CD4-positive, alpha-beta T cell (primary cell): ENCODE data around the gene ISCU. TPM values are rescaled to one million over a fixed set of nuclear protein-coding genes. Genes with fewer than 3 reads are reported as not detected.

Experiments used
- ATAC-seq: fragments of 200-7000 bp; cut with Tn5 transposase; one replicate; pipeline ENCODE4 v1.10.0; 2022; ENCODE audit warnings: mild to moderate bottlenecking; ENCODE audit not compliant: poor library complexity
- CTCF ChIA-PET: fragments of 350-600 bp; sonication (Branson Sonifier 250); formaldehyde crosslinking; loops from one replicate; lab custom pipeline; 2021; ENCODE audit warnings: antibody characterized with exemption, inconsistent platforms; lab: Charles Lee
- POLR2A ChIA-PET: fragments of 350-600 bp; sonication (Branson Sonifier 250); formaldehyde crosslinking; loops from one replicate; lab custom pipeline; 2021; ENCODE audit warnings: antibody characterized with exemption, inconsistent platforms; lab: Charles Lee
- DNase-seq, 14 experiments: peaks; one replicate each; pipeline ENCODE4 v3.0.0-alpha.2; 2013 to 2020; ENCODE audit warnings: mixed read lengths in 2 of 14
- H3K27ac ChIP-seq, 2 donors: one replicate each; pipeline versions ENCODE4 v1.5.1 to v1.7.0; 2013; ENCODE audit warnings: low read length in 2 of 2, low read depth in 1 of 2, mild to moderate bottlenecking in 1 of 2
- H3K27me3 ChIP-seq, 2 experiments: 1 replicate in 1 of 2; 2 replicates in 1 of 2; pipeline versions ENCODE4 v1.6.1 to v1.7.0; 2013; ENCODE audit warnings: low read length in 2 of 2, control low read depth in 1 of 2, mild to moderate bottlenecking in 1 of 2, moderate library complexity in 1 of 2; ENCODE audit not compliant: insufficient read depth in 2 of 2, control insufficient read depth in 1 of 2
- H3K36me3 ChIP-seq: one replicate; pipeline ENCODE4 v1.6.1; 2013; ENCODE audit warnings: low read length, control low read depth; ENCODE audit not compliant: insufficient read depth
- H3K4me1 ChIP-seq: one replicate; pipeline ENCODE4 v1.6.1; 2013; ENCODE audit warnings: low read length, control low read depth; ENCODE audit not compliant: insufficient read depth
- H3K4me3 ChIP-seq: one replicate; pipeline ENCODE4 v1.5.1; 2013; ENCODE audit warnings: mild to moderate bottlenecking, low read length, moderate library complexity
- H3K9me3 ChIP-seq, 2 experiments: 1 replicate in 1 of 2; 2 replicates in 1 of 2; pipeline versions ENCODE4 v1.6.1 to v1.7.0; 2013; ENCODE audit warnings: low read length in 2 of 2, mild to moderate bottlenecking in 2 of 2, control low read depth in 1 of 2, moderate library complexity in 1 of 2; ENCODE audit not compliant: control insufficient read depth in 1 of 2, insufficient read depth in 1 of 2
- H3K27ac Mint-ChIP-seq: one replicate; pipeline ENCODE4 v1.8.0; 2020; ENCODE audit warnings: mixed read lengths
- H3K27me3 Mint-ChIP-seq: one replicate; pipeline ENCODE4 v1.8.0; 2021; ENCODE audit warnings: mixed read lengths
- H3K36me3 Mint-ChIP-seq: one replicate; pipeline ENCODE4 v1.8.0; 2021; ENCODE audit warnings: low read depth, mixed read lengths
- H3K4me1 Mint-ChIP-seq: one replicate; pipeline ENCODE4 v1.8.0; 2021; ENCODE audit warnings: low read depth, mixed read lengths
- H3K4me3 Mint-ChIP-seq: one replicate; pipeline ENCODE4 v1.8.0; 2020; ENCODE audit warnings: mild to moderate bottlenecking, mixed read lengths
- H3K9me3 Mint-ChIP-seq: one replicate; pipeline ENCODE4 v1.8.0; 2020; ENCODE audit warnings: mixed read lengths
- intact Hi-C, 2 experiments: fragments of 100-400 bp; cut with DNase I in 1 of 2; cut with micrococcal nuclease in 1 of 2; formaldehyde crosslinking; loops; one replicate each; pipeline versions ENCODE4 v1.15.1 to v1.9.0; 2023 to 2025; cut with DNase I, micrococcal nuclease
- total RNA-seq, 174 experiments: library from RNA in 2 of 174; stranded (reverse) in 2 of 174; gene quantifications; one replicate each; pipeline ENCODE4 v1.2.3 and lab custom pipeline; 2021 to 2026
- TF ChIP-seq, protein P1 (sequence below): fragments of 200-600 bp; IDR thresholded peaks from one replicate; pipeline ENCODE4 v1.8.0; 2022; ENCODE audit warnings: antibody characterized with exemption, mild to moderate bottlenecking

The ISCU gene
- total RNA-seq, 2 experiments from 2014 or later, result 269 to 270 TPM

DNA sequence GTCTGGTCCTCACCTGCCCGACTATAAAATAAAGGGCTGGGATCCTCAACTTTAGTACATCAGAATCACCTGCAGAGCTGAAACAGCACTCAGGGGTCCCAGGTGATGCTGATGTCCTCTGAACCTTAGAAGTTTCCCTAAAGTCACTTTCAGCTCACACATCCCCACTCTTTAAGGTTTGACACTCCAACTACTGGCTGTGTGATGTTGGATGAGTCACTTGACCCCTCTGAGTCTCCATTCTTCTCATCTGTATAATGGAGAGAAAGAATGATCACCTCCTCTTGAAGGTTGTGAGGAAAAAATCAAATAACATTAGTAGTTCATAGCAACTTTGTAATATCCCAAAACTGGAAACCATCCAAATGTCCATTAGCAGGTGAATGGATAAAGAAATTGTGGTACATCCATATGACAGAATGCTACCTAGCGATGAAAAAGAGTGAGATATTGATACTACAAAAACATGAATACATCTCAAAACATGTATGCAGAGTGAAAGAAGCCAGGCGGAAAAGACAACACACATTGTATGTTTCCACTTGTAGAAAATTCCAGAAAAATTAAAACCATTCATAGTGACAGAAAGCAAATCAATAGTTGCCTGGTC, 22.2 kb downstream of the ISCU start:
- Histone ChIP-seq H3K4me3 (no peak overlapping the region), H3K36me3 (no peaks in the 10 kb centered on the region), H3K4me1 (no peaks in the 10 kb centered on the region), H3K27me3 (no peaks in the 10 kb centered on the region), H3K9me3 (no peaks in the 10 kb centered on the region), H3K27ac (no peak overlapping the region)
- H3K9me3 Mint-ChIP-seq, result no peaks in the 10 kb centered on the region
- ChIA-PET CTCF (no interaction called here), POLR2A (no interaction called here)
- no peaks in the 10 kb centered on the region for H3K36me3 Mint-ChIP-seq
- intact Hi-C loops, result no loop called here
- ATAC-seq (no peak), DNase-seq (no peak)
- H3K4me1 Mint-ChIP-seq, result no peaks in the 10 kb centered on the region
- no peaks in the 10 kb centered on the region for H3K27me3 Mint-ChIP-seq
- H3K27ac Mint-ChIP-seq, result no peak overlapping the region
- TF ChIP-seq, protein P1, sequence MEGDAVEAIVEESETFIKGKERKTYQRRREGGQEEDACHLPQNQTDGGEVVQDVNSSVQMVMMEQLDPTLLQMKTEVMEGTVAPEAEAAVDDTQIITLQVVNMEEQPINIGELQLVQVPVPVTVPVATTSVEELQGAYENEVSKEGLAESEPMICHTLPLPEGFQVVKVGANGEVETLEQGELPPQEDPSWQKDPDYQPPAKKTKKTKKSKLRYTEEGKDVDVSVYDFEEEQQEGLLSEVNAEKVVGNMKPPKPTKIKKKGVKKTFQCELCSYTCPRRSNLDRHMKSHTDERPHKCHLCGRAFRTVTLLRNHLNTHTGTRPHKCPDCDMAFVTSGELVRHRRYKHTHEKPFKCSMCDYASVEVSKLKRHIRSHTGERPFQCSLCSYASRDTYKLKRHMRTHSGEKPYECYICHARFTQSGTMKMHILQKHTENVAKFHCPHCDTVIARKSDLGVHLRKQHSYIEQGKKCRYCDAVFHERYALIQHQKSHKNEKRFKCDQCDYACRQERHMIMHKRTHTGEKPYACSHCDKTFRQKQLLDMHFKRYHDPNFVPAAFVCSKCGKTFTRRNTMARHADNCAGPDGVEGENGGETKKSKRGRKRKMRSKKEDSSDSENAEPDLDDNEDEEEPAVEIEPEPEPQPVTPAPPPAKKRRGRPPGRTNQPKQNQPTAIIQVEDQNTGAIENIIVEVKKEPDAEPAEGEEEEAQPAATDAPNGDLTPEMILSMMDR, result no peak
- H3K4me3 Mint-ChIP-seq, result no peak overlapping the region

DNA sequence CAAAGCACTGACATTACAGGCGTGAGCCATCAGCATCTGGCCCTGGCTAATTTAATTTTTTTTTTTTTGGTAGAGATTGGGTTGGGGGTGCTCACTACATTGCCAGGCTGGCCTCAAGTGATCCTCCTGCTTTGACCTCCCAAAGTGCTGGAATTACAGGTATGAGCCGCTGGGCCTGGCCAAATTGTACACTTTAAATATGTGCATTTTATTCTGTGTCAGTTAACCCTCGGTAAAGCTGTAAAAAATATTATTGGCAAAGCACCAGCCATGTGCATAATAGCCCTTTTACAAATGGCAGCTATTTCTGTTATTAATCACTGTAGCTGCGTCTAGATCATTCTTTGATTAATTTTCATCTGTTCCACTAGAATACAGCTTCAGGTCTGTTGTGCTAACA, 23.5 kb downstream of the ISCU start:
- TF ChIP-seq, protein P1, result no peak
- Mint-ChIP-seq H3K9me3 (no peaks in the 10 kb centered on the region), H3K4me1 (no peaks in the 10 kb centered on the region), H3K36me3 (no peaks in the 10 kb centered on the region), H3K4me3 (no peak overlapping the region), H3K27me3 (no peaks in the 10 kb centered on the region), H3K27ac (no peak overlapping the region)
- no peak for DNase-seq
- POLR2A ChIA-PET, result interaction anchor here (0.8 kb wide), 1 partner anchor 44 kb away, joined by 3 read pairs; no protein-coding TSS in a partner anchor
- no peaks in the 10 kb centered on the region for H3K27me3 ChIP-seq
- H3K9me3 ChIP-seq, result no peaks in the 10 kb centered on the region
- no peak for ATAC-seq
- CTCF ChIA-PET, result no interaction called here
- no peaks in the 10 kb centered on the region for H3K4me1 ChIP-seq
- intact Hi-C loops, result no loop called here
- no peak overlapping the region for H3K27ac ChIP-seq
- H3K36me3 ChIP-seq, result no peaks in the 10 kb centered on the region
- H3K4me3 ChIP-seq, result no peak overlapping the region

DNA sequence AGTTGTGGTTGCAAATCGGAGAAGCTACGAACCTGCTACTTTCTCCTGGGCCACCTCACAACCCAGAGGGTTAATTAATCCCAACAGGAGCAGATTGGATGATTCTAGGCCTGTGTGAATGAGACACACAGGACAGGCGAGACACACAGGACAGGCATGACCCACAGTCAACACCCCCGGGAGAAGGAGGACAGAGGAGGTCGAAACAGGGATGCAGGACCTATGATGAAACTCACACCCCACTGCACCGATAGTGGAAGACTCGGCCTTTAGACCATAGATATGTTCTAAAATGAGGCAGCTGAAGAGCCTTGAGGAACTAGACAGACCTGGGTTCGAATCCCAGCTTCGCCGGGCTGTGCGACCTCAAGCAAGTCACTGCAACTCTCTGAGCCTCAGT, 23.9 kb downstream of the ISCU start:
- H3K4me1 Mint-ChIP-seq, result no peaks in the 10 kb centered on the region
- ChIA-PET CTCF (no interaction called here), POLR2A (no interaction called here)
- TF ChIP-seq, protein P1, result no peak
- Histone ChIP-seq H3K27ac (no peak overlapping the region), H3K36me3 (no peaks in the 10 kb centered on the region), H3K4me1 (no peaks in the 10 kb centered on the region), H3K9me3 (no peaks in the 10 kb centered on the region), H3K4me3 (no peak overlapping the region), H3K27me3 (no peaks in the 10 kb centered on the region)
- H3K36me3 Mint-ChIP-seq, result no peaks in the 10 kb centered on the region
- ATAC-seq, result no peak
- intact Hi-C loops, result no loop called here
- H3K27me3 Mint-ChIP-seq, result no peaks in the 10 kb centered on the region
- H3K27ac Mint-ChIP-seq, result no peak overlapping the region
- H3K9me3 Mint-ChIP-seq, result no peaks in the 10 kb centered on the region
- H3K4me3 Mint-ChIP-seq, result no peak overlapping the region
- DNase-seq, result no peak
